ENCODE results near the gene SNCB.

Gene SNCB

GRCh38 chr5:176653401-176654385 is 23.4 kb upstream of the SNCB start:
- TF ChIP-seq POLR2AphosphoS5 (IDR thresholded peaks at IDR 0.05; ENCODE audit: low read depth, low read length) (no peak), FOXP2 (optimal IDR thresholded peaks at IDR 0.05; ENCODE audit: borderline replicate concordance, extremely low read depth, extremely low read length, insufficient read depth) (no peak), SIN3A (IDR thresholded peaks at IDR 0.05; ENCODE audit: borderline replicate concordance, insufficient read depth, low read length) (no peak), TAF1 (IDR thresholded peaks at IDR 0.05; ENCODE audit: borderline replicate concordance, insufficient read depth, low read length) (no peak)
- TF ChIP-seq, protein P1, sequence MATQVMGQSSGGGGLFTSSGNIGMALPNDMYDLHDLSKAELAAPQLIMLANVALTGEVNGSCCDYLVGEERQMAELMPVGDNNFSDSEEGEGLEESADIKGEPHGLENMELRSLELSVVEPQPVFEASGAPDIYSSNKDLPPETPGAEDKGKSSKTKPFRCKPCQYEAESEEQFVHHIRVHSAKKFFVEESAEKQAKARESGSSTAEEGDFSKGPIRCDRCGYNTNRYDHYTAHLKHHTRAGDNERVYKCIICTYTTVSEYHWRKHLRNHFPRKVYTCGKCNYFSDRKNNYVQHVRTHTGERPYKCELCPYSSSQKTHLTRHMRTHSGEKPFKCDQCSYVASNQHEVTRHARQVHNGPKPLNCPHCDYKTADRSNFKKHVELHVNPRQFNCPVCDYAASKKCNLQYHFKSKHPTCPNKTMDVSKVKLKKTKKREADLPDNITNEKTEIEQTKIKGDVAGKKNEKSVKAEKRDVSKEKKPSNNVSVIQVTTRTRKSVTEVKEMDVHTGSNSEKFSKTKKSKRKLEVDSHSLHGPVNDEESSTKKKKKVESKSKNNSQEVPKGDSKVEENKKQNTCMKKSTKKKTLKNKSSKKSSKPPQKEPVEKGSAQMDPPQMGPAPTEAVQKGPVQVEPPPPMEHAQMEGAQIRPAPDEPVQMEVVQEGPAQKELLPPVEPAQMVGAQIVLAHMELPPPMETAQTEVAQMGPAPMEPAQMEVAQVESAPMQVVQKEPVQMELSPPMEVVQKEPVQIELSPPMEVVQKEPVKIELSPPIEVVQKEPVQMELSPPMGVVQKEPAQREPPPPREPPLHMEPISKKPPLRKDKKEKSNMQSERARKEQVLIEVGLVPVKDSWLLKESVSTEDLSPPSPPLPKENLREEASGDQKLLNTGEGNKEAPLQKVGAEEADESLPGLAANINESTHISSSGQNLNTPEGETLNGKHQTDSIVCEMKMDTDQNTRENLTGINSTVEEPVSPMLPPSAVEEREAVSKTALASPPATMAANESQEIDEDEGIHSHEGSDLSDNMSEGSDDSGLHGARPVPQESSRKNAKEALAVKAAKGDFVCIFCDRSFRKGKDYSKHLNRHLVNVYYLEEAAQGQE (IDR thresholded peaks at IDR 0.05; ENCODE audit: insufficient read depth in 1 of 2, low read depth in 2 of 2, low read length in 2 of 2) = no peak

DNA sequence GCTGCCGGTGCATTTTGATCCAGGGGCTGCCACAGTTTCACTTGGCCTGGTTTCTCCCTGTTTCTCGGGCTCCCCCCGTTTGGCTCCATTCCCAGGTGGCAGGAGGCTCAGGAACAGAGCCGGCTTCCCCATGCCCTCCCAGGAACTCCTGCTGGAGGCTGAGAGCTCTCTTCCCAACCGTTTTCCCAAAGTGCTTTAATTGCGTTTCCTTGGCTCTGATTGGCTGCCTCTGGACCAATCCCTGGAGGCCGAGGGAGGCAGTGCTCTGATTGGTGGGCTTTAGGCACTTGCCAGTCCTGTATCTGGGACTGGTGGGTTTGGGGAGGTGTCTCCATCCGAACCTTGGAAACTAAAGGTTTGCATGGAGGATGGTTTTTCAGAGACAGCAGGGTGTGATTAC is 21.8 kb upstream of the SNCB start:
- TF ChIP-seq, protein P1 (IDR thresholded peaks at IDR 0.05; ENCODE audit: insufficient read depth in 1 of 2, low read depth in 2 of 2, low read length in 2 of 2) = no peak

- TF ChIP-seq, protein P1 (IDR thresholded peaks at IDR 0.05; ENCODE audit: insufficient read depth in 1 of 2, low read depth in 2 of 2, low read length in 2 of 2) = no peak
- TF ChIP-seq SIN3A (IDR thresholded peaks at IDR 0.05; ENCODE audit: borderline replicate concordance, insufficient read depth, low read length) = no peak
- TF ChIP-seq FOXP2 (optimal IDR thresholded peaks at IDR 0.05; ENCODE audit: borderline replicate concordance, extremely low read depth, extremely low read length, insufficient read depth) = no peak
- TF ChIP-seq POLR2AphosphoS5 (IDR thresholded peaks at IDR 0.05; ENCODE audit: low read depth, low read length) = no peak
Measured at GRCh38 chr5:176651472-176651980, 21.2 kb upstream of the SNCB start.

DNA sequence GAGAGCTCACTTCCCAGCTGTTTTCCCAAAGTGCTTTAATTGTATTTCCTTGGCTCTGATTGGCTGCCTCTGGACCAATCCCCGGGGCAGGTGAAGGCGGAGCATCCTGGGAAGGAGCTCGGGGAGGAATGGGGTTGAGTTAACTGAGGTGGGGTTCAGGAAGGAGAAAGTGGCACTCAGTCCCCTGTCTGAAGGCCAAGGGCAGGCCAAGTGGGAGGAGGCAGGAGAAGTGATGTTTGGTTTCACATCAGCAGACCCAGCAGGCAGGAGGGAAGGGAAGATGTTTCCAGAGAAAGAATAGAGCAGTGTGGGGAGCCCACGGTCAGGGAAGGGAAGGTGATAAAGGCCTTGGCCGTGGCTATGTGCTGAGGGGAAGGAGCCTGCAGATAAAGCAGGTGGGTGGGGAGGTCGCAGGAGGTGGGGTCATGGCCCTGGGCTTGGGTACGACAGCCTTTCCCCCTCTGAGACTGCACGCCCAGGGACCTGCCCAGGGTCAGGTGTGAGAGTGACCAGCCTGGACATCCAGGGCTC is 20.1 kb upstream of the SNCB start:
- TF ChIP-seq TAF1 (IDR thresholded peaks at IDR 0.05; ENCODE audit: borderline replicate concordance, insufficient read depth, low read length) = no peak
- TF ChIP-seq FOXP2 (optimal IDR thresholded peaks at IDR 0.05; ENCODE audit: borderline replicate concordance, extremely low read depth, extremely low read length, insufficient read depth) = no peak
- TF ChIP-seq POLR2AphosphoS5 (IDR thresholded peaks at IDR 0.05; ENCODE audit: low read depth, low read length) = no peak
- no peak for TF ChIP-seq SIN3A (IDR thresholded peaks at IDR 0.05; ENCODE audit: borderline replicate concordance, insufficient read depth, low read length)
- TF ChIP-seq, protein P1 (IDR thresholded peaks at IDR 0.05; ENCODE audit: insufficient read depth in 1 of 2, low read depth in 2 of 2, low read length in 2 of 2) = no peak

Measured in PFSK-1 (cell line).